GM12878 (cell line): Measurements from ENCODE around the gene MAPT. TPM values are rescaled to one million over a fixed set of nuclear protein-coding genes. Genes with fewer than 3 reads are reported as not detected.

Experiments used
- ATAC-seq: fragments of 200-7000 bp; cut with Tn5 transposase; 3 replicates; pipeline ENCODE4 v1.9.1; 2020; ENCODE audit warnings: mild to moderate bottlenecking, moderate library complexity
- BruUV-seq: library from RNA; stranded (reverse); fragments of 400-500 nt; replicated peaks from 2 replicates; lab custom pipeline; 2021; lab: Mats Ljungman, UMichigan
- CTCF ChIA-PET: fragments of 300-600 bp; sonication (Branson Sonifier 250); formaldehyde crosslinking; extraction: SDS; loops from one replicate; lab custom pipeline; 2021; ENCODE audit warnings: inconsistent platforms; lab: Yijun Ruan, JAX
- POLR2A ChIA-PET: fragments of 350-600 bp; formaldehyde crosslinking; extraction: SDS; loops from one replicate; lab custom pipeline; 2021; ENCODE audit warnings: inconsistent platforms; lab: Charles Lee
- RAD21 ChIA-PET: fragments of 300-600 bp; sonication (Branson Sonifier 250); formaldehyde crosslinking; loops from one replicate; lab custom pipeline; 2023; ENCODE audit warnings: antibody characterized with exemption; ENCODE audit not compliant: unreplicated experiment; lab: Charles Lee
- SMC1A ChIA-PET: fragments of 300-600 bp; sonication (Branson Sonifier 250); formaldehyde crosslinking; loops from one replicate; lab custom pipeline; 2023; ENCODE audit not compliant: unreplicated experiment, uncharacterized antibody; lab: Charles Lee
- DNase-seq: peaks from one replicate; pipeline ENCODE4 v3.0.0-alpha.2; 2011; ENCODE audit warnings: low read depth, low spot score
- FAIRE-seq: peaks from 3 replicates; lab custom pipeline; 2011; peaks lifted over from hg19 to GRCh38; lab: Jason Lieb, UNC
- H2AFZ ChIP-seq: 2 replicates; pipeline ENCODE4 v1.6.0; 2011; ENCODE audit warnings: low read depth, low read length, control low read depth; ENCODE audit not compliant: control insufficient read depth
- H3K27ac ChIP-seq: 2 replicates; pipeline ENCODE4 v1.5.1; 2011; ENCODE audit warnings: control low read depth; ENCODE audit not compliant: control insufficient read depth, insufficient read depth
- H3K27me3 ChIP-seq, 2 experiments: replicated peaks in 1 of 2; 2 replicates each; pipeline versions ENCODE4 v1.6.0 to v1.6.1; 2011; ENCODE audit warnings: low read length in 1 of 2; ENCODE audit not compliant: control insufficient read depth in 2 of 2, insufficient read depth in 2 of 2
- H3K36me3 ChIP-seq, 2 experiments: 2 replicates each; pipeline ENCODE4 v1.5.1; 2011; ENCODE audit warnings: low read length in 1 of 2; ENCODE audit not compliant: control insufficient read depth in 2 of 2, insufficient read depth in 2 of 2
- H3K4me1 ChIP-seq: 2 replicates; pipeline ENCODE4 v1.6.1; 2011; ENCODE audit warnings: mild to moderate bottlenecking, low read length, moderate library complexity, mixed read lengths; ENCODE audit not compliant: control insufficient read depth, insufficient read depth
- H3K4me2 ChIP-seq: 2 replicates; pipeline ENCODE4 v1.6.0; 2011; ENCODE audit warnings: control low read depth; ENCODE audit not compliant: control insufficient read depth, insufficient read depth
- H3K4me3 ChIP-seq: fragments of 200-600 bp; sonication (generic); 2 replicates; pipeline ENCODE4 v1.5.1; 2016
- H3K79me2 ChIP-seq: 2 replicates; pipeline ENCODE4 v1.6.0; 2011; ENCODE audit warnings: low read length; ENCODE audit not compliant: control insufficient read depth, insufficient read depth
- H3K9ac ChIP-seq: 2 replicates; pipeline ENCODE4 v1.8.0; 2011; ENCODE audit warnings: low read length, control low read depth, mixed read lengths; ENCODE audit not compliant: control insufficient read depth, insufficient read depth
- H3K9me3 ChIP-seq: replicated peaks from 3 replicates; pipeline ENCODE4 v1.5.1; 2011; ENCODE audit warnings: mild to moderate bottlenecking, low read length; ENCODE audit not compliant: control insufficient read depth, insufficient read depth
- H4K20me1 ChIP-seq: 2 replicates; pipeline ENCODE4 v1.6.0; 2011; ENCODE audit not compliant: control insufficient read depth, insufficient read depth
- IRF4 ChIP-seq: IDR thresholded peaks from 2 replicates; pipeline ENCODE4 v1.6.1; 2011; ENCODE audit warnings: low read depth, low read length
- JUND ChIP-seq: IDR thresholded peaks from 2 replicates; pipeline ENCODE4 v1.6.1; 2012; ENCODE audit warnings: low read depth, mild to moderate bottlenecking, low read length, improper control_type of control experiment, moderate library complexity
- MYB ChIP-seq: fragments of 150-350 bp; IDR thresholded peaks from 2 replicates; pipeline ENCODE4 v1.6.1; 2014; ENCODE audit warnings: mild to moderate bottlenecking, low read depth, low read length, borderline replicate concordance
- WGBS: methylation state at CpG from one replicate; pipeline ENCODE4 v1.1.6; 2016; ENCODE audit warnings: low lambda C conversion rate; ENCODE audit not compliant: insufficient replicate concordance, insufficient coverage; ENCODE audit errors: missing lambda C conversion rate; 5-methylcytosine and 5-hydroxymethylcytosine counted together
- in situ Hi-C: fragments of 300-500 bp; cut with MboI; formaldehyde crosslinking; loops from 9 replicates; pipeline ENCODE4 v1.14.3; 2018; ENCODE audit warnings: mixed read lengths
- intact Hi-C: fragments of 100-400 bp; cut with micrococcal nuclease; formaldehyde crosslinking; loops from one replicate; pipeline ENCODE4 v1.14.2; 2022; ENCODE audit not compliant: unreplicated experiment
- polyA plus RNA-seq, 11 experiments: library from polyadenylated mRNA; depleted of rRNA in 4 of 11; unstranded in 6 of 11; stranded (reverse) in 5 of 11; fragments of >200 nt; fragmentation: Nextera tagmentation in 4 of 11; fragmentation: Illumina TruSeq in 1 of 11; extraction: Ambion mirVana in 4 of 11; extraction: Trizol in 1 of 11; gene quantifications; 1 replicate in 1 of 11; 2 replicates in 10 of 11; pipeline versions ENCODE4 v1.2.1 to v1.2.3, GENCODE V29; 2011 to 2016; ENCODE audit warnings: inconsistent platforms in 2 of 11, missing spikeins in 2 of 11, low read depth in 1 of 11
- total RNA-seq, 4 experiments: library from RNA; depleted of rRNA in 3 of 4; stranded (reverse); fragments of >200 nt in 3 of 4; fragmentation: Illumina TruSeq in 1 of 4; extraction: Trizol in 1 of 4; gene quantifications; 2 replicates each; pipeline versions ENCODE4 v1.2.1 to v1.2.3, GENCODE V29; 2013 to 2021
- TF ChIP-seq, protein P1 (sequence below): IDR thresholded peaks from 2 replicates; pipeline ENCODE4 v1.6.1; 2012; ENCODE audit warnings: low read depth, low read length, improper control_type of control experiment
- TF ChIP-seq, protein P2 (sequence below), 3 experiments: IDR thresholded peaks in 2 of 3; conservative IDR thresholded peaks in 1 of 3; 2 replicates each; pipeline ENCODE4 v1.5.1; 2011; ENCODE audit warnings: low read depth in 3 of 3, low read length in 3 of 3, mild to moderate bottlenecking in 3 of 3, control low read depth in 2 of 3, moderate library complexity in 2 of 3, inconsistent platforms in 1 of 3, mixed read lengths in 1 of 3; ENCODE audit not compliant: control insufficient read depth in 2 of 3, insufficient read depth in 1 of 3; ENCODE audit errors: extremely low read depth in 1 of 3
- TF ChIP-seq, protein P3 (sequence below): fragments of 450-650 bp; IDR thresholded peaks from 2 replicates; pipeline ENCODE4 v1.6.1; 2017; ENCODE audit warnings: low read depth, mild to moderate bottlenecking, moderate library complexity

MAPT gene
- total and polyA plus RNA-seq, 10 of the 15 experiments (the other 5 are each of a cell fraction or from before 2014, with no cell fraction given) = under 0.01 to 0.05 (median 0.03) TPM; not detected in 7

DNA sequence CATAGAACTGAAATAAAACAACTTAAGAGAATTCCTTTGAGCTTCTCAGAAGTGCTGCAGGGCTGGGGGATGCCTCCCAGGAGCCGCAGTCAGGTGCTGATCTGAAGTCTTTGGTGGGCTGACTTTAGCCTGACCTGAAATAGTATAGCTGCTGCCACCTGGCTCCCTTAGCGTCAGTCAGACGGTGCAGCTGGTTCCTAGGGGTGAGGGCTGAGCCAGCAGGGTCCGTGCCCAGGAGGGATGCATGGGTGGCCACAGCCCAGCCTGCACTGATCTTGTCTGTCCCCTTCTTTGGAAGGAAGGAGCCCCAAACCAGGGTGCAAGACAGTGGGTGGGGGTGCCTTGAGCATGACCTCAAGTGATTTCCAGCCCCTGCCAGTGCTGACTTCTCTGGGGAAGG, 11.5 kb downstream of the MAPT start (continued):
- TF ChIP-seq, protein P1, sequence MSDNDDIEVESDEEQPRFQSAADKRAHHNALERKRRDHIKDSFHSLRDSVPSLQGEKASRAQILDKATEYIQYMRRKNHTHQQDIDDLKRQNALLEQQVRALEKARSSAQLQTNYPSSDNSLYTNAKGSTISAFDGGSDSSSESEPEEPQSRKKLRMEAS = no peak
- TF ChIP-seq JUND = no peak
- TF ChIP-seq, protein P2, sequence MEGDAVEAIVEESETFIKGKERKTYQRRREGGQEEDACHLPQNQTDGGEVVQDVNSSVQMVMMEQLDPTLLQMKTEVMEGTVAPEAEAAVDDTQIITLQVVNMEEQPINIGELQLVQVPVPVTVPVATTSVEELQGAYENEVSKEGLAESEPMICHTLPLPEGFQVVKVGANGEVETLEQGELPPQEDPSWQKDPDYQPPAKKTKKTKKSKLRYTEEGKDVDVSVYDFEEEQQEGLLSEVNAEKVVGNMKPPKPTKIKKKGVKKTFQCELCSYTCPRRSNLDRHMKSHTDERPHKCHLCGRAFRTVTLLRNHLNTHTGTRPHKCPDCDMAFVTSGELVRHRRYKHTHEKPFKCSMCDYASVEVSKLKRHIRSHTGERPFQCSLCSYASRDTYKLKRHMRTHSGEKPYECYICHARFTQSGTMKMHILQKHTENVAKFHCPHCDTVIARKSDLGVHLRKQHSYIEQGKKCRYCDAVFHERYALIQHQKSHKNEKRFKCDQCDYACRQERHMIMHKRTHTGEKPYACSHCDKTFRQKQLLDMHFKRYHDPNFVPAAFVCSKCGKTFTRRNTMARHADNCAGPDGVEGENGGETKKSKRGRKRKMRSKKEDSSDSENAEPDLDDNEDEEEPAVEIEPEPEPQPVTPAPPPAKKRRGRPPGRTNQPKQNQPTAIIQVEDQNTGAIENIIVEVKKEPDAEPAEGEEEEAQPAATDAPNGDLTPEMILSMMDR (IDR thresholded peaks at IDR 0.05 in 2 of 3, conservative IDR thresholded peaks at IDR 0.05 in 1 of 3; ENCODE audit: control insufficient read depth in 2 of 3, extremely low read depth in 1 of 3, insufficient read depth in 1 of 3, low read depth in 3 of 3, low read length in 3 of 3) = no peak
- TF ChIP-seq IRF4 = no peak
- TF ChIP-seq, all 136 proteins: peak for 0

DNA sequence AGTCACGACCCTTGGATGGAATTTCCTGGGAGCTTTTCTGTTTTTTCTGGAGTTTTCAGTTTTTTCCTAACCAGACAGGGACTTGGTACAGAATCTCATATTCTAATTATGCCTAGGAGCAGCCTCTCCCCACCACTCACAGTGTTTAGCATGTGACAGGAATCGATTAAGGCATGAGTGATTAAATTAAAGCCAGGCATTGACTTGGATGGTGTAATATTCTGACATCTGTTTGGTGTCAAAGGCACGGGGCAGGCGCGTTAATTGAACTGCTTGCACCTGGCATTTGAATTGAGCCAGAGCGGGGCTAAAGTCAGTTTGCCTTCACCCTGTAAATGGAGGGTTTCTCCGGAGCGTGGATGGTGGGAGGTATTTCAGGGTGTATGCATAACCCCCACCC, 11.9 kb downstream of the MAPT start:
- no peak for TF ChIP-seq MYB
- TF ChIP-seq, protein P3, sequence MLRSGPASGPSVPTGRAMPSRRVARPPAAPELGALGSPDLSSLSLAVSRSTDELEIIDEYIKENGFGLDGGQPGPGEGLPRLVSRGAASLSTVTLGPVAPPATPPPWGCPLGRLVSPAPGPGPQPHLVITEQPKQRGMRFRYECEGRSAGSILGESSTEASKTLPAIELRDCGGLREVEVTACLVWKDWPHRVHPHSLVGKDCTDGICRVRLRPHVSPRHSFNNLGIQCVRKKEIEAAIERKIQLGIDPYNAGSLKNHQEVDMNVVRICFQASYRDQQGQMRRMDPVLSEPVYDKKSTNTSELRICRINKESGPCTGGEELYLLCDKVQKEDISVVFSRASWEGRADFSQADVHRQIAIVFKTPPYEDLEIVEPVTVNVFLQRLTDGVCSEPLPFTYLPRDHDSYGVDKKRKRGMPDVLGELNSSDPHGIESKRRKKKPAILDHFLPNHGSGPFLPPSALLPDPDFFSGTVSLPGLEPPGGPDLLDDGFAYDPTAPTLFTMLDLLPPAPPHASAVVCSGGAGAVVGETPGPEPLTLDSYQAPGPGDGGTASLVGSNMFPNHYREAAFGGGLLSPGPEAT = no peak
- POLR2A ChIA-PET = interaction anchor here (0.6 kb wide), 1 partner anchor 14 kb away, joined by 3 read pairs; no protein-coding TSS in a partner anchor
- CTCF ChIA-PET = no interaction called here
- intact Hi-C loops = no loop called here
- DNase-seq = no peak
- Histone ChIP-seq H3K27ac (no peak overlapping the region), H3K79me2 (no peaks in the 10 kb centered on the region), H4K20me1 (no peaks in the 10 kb centered on the region), H3K9ac (no peak overlapping the region), H3K27me3 (peaks cover 0 to 2% of the 10 kb centered on the region in 2 experiments; a peak in 3 of 4 replicates), H3K4me3 (no peak overlapping the region), H3K4me2 (no peak overlapping the region), H2AFZ (no peak overlapping the region), H3K36me3 (no peaks in the 10 kb centered on the region), H3K9me3 (no peaks in the 10 kb centered on the region), H3K4me1 (no peaks in the 10 kb centered on the region)
- RAD21 ChIA-PET = no interaction called here
- no peak for ATAC-seq
- in situ Hi-C loops = no loop called here
- BruUV-seq = no TSS peak
- SMC1A ChIA-PET = no interaction called here
- 42% methylated on average over 8 of the region's 8 CpGs for WGBS
- FAIRE-seq = no peak
